H9 (cell line): ENCODE measurements around the gene PRR14. TPM values are rescaled to one million over a fixed set of nuclear protein-coding genes. Genes with fewer than 3 reads are reported as not detected.

Source experiments
- DNase-seq: peaks from one replicate; pipeline ENCODE4 v3.0.0-alpha.2; 2017
- H2AFZ ChIP-seq: one replicate; pipeline ENCODE4 v1.6.1; 2013; ENCODE audit warnings: mild to moderate bottlenecking, low read length, control low read depth, moderate library complexity
- H2AK5ac ChIP-seq: 2 replicates; pipeline ENCODE4 v1.6.1; 2013; ENCODE audit warnings: low read length, control low read depth, mixed read lengths; ENCODE audit not compliant: insufficient read length
- H2BK120ac ChIP-seq: one replicate; pipeline ENCODE4 v1.6.1; 2013; ENCODE audit warnings: low read depth, mild to moderate bottlenecking, low read length, control low read depth, inconsistent platforms; ENCODE audit not compliant: poor library complexity, severe bottlenecking
- H2BK12ac ChIP-seq: 2 replicates; pipeline ENCODE4 v1.6.1; 2013; ENCODE audit warnings: low read length, control low read depth, mixed read lengths, low read depth; ENCODE audit not compliant: insufficient read length
- H2BK15ac ChIP-seq: 2 replicates; pipeline ENCODE4 v1.6.1; 2013; ENCODE audit warnings: low read depth, low read length, control low read depth
- H2BK20ac ChIP-seq: one replicate; pipeline ENCODE4 v1.6.1; 2013; ENCODE audit warnings: low read depth, mild to moderate bottlenecking, low read length, control low read depth, inconsistent platforms; ENCODE audit not compliant: poor library complexity, severe bottlenecking
- H2BK5ac ChIP-seq: 2 replicates; pipeline ENCODE4 v1.6.1; 2013; ENCODE audit warnings: low read length, control low read depth, mixed read lengths; ENCODE audit not compliant: insufficient read length
- H3K14ac ChIP-seq: 2 replicates; pipeline ENCODE4 v1.6.1; 2013; ENCODE audit warnings: low read length, control low read depth; ENCODE audit not compliant: insufficient read depth
- H3K18ac ChIP-seq: 2 replicates; pipeline ENCODE4 v1.6.1; 2013; ENCODE audit warnings: low read depth, mild to moderate bottlenecking, mixed read lengths, low read length, control low read depth; ENCODE audit not compliant: insufficient read length
- H3K23ac ChIP-seq: 2 replicates; pipeline ENCODE4 v1.6.1; 2013; ENCODE audit warnings: low read length, control low read depth, mixed read lengths, low read depth; ENCODE audit not compliant: insufficient read length
- H3K23me2 ChIP-seq: 2 replicates; pipeline ENCODE4 v1.6.1; 2013; ENCODE audit warnings: low read depth, mild to moderate bottlenecking, mixed read lengths, low read length, control low read depth; ENCODE audit not compliant: insufficient read length, poor library complexity, severe bottlenecking
- H3K27ac ChIP-seq: 2 replicates; pipeline ENCODE4 v1.5.1; 2013; ENCODE audit warnings: low read length, control low read depth, mixed read lengths, low read depth; ENCODE audit not compliant: insufficient read length
- H3K27me3 ChIP-seq: 2 replicates; pipeline ENCODE4 v1.6.1; 2013; ENCODE audit warnings: low read length, control low read depth, inconsistent platforms; ENCODE audit not compliant: insufficient read depth
- H3K4ac ChIP-seq: 2 replicates; pipeline ENCODE4 v1.6.1; 2013; ENCODE audit warnings: low read depth, mild to moderate bottlenecking, control low read depth, inconsistent platforms, low read length, moderate library complexity
- H3K4me1 ChIP-seq: 2 replicates; pipeline ENCODE4 v1.6.1; 2013; ENCODE audit warnings: low read length, control low read depth, inconsistent platforms; ENCODE audit not compliant: insufficient read depth
- H3K4me2 ChIP-seq: 2 replicates; pipeline ENCODE4 v1.6.1; 2013; ENCODE audit warnings: low read length, control low read depth, mixed read lengths; ENCODE audit not compliant: insufficient read length, insufficient read depth
- H3K56ac ChIP-seq: 2 replicates; pipeline ENCODE4 v1.6.1; 2013; ENCODE audit warnings: low read depth, mild to moderate bottlenecking, mixed read lengths, low read length, control low read depth; ENCODE audit not compliant: insufficient read length
- H3K79me1 ChIP-seq: 2 replicates; pipeline ENCODE4 v1.6.1; 2013; ENCODE audit warnings: low read depth, mild to moderate bottlenecking, moderate library complexity, low read length, control low read depth, inconsistent platforms; ENCODE audit not compliant: insufficient read depth, poor library complexity, severe bottlenecking
- H3K79me2 ChIP-seq: 2 replicates; pipeline ENCODE4 v1.6.1; 2013; ENCODE audit warnings: low read length, control low read depth, inconsistent platforms; ENCODE audit not compliant: insufficient read depth
- H3K9ac ChIP-seq: 2 replicates; pipeline ENCODE4 v1.6.1; 2013; ENCODE audit warnings: low read length, control low read depth, mixed read lengths; ENCODE audit not compliant: insufficient read length; ENCODE audit errors: extremely low read depth
- H3K9me3 ChIP-seq: one replicate; pipeline ENCODE4 v1.6.1; 2013; ENCODE audit warnings: low read depth, low read length, inconsistent platforms; ENCODE audit not compliant: control insufficient read depth
- H3T11ph ChIP-seq: one replicate; pipeline ENCODE4 v1.6.1; 2013; ENCODE audit warnings: mild to moderate bottlenecking, low read length, control low read depth, inconsistent platforms
- H4K20me1 ChIP-seq: one replicate; pipeline ENCODE4 v1.6.1; 2013; ENCODE audit not compliant: control insufficient read depth, insufficient read length, insufficient read depth
- H4K5ac ChIP-seq: 2 replicates; pipeline ENCODE4 v1.6.1; 2013; ENCODE audit warnings: low read depth, mild to moderate bottlenecking, mixed read lengths, low read length, control low read depth; ENCODE audit not compliant: insufficient read length
- H4K8ac ChIP-seq: replicated peaks from 2 replicates; pipeline ENCODE4 v1.6.1; 2013; ENCODE audit warnings: low read length, control low read depth, mixed read lengths, low read depth; ENCODE audit not compliant: insufficient read length
- H4K91ac ChIP-seq: 2 replicates; pipeline ENCODE4 v1.6.1; 2013; ENCODE audit warnings: low read depth, mild to moderate bottlenecking, moderate library complexity, mixed read lengths, low read length, control low read depth; ENCODE audit not compliant: insufficient read length
- H3K27ac Mint-ChIP-seq, 3 experiments: 2 replicates in 2 of 3; 3 replicates in 1 of 3; pipeline ENCODE4 v1.8.0; 2020 to 2021; ENCODE audit warnings: mixed read lengths in 3 of 3, mild to moderate bottlenecking in 1 of 3, moderate library complexity in 1 of 3
- H3K27me3 Mint-ChIP-seq: 2 replicates; pipeline ENCODE4 v1.8.0; 2021; ENCODE audit warnings: low read depth, mild to moderate bottlenecking, moderate library complexity, mixed read lengths
- H3K36me3 Mint-ChIP-seq, 3 experiments: 2 replicates in 2 of 3; 3 replicates in 1 of 3; pipeline ENCODE4 v1.8.0; 2020 to 2021; ENCODE audit warnings: low read depth in 3 of 3, mixed read lengths in 3 of 3; ENCODE audit not compliant: insufficient read depth in 1 of 3
- H3K4me1 Mint-ChIP-seq, 2 experiments: 2 replicates each; pipeline ENCODE4 v1.8.0; 2020; ENCODE audit warnings: mixed read lengths in 2 of 2
- H3K4me3 Mint-ChIP-seq, 2 experiments: 2 replicates in 1 of 2; 3 replicates in 1 of 2; pipeline ENCODE4 v1.8.0; 2020 to 2021; ENCODE audit warnings: mild to moderate bottlenecking in 2 of 2, mixed read lengths in 2 of 2, moderate library complexity in 1 of 2
- H3K9me3 Mint-ChIP-seq, 2 experiments: 2 replicates in 1 of 2; 3 replicates in 1 of 2; pipeline ENCODE4 v1.8.0; 2020; ENCODE audit warnings: mild to moderate bottlenecking in 2 of 2, mixed read lengths in 2 of 2, moderate library complexity in 1 of 2
- WGBS: extraction: QIAGEN DNeasy Blood & Tissue Kit; methylation state at CpG from one replicate; pipeline ENCODE4 v1.1.7; 2013; ENCODE audit warnings: missing lambda C conversion rate, low lambda C conversion rate, mixed read lengths; ENCODE audit not compliant: insufficient read length; ENCODE audit errors: extremely low coverage; 5-methylcytosine and 5-hydroxymethylcytosine counted together
- total RNA-seq: library from RNA; stranded (reverse); gene quantifications from 2 replicates; pipeline ENCODE4 v1.2.1, GENCODE V29; 2021
- TF ChIP-seq, protein P1 (sequence below): fragments of 200-600 bp; sonication (generic); conservative IDR thresholded peaks from 3 replicates; pipeline ENCODE4 v1.8.0; 2021; ENCODE audit warnings: antibody characterized with exemption, mild to moderate bottlenecking

PRR14 gene
- total RNA-seq, 1 experiment from 2014 or later = 11.6 TPM

DNA sequence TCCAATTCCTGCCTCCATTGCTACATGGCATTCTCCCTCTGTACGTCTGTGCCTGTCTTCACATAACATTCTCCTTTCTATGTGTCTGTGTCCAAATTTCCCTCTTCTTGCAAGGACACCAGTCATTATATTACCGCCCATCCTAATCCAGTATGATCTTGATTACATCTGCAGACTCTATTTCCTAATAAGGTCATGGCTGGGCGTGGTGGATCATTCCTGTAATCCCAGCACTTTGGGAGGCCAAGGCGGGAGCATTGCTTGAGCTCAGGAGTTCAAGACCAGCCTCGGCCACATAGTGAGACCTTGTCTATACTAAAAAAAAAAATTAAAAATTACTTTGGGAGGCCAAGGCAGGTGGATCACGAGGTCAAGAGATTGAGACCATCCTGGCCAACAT lies 5.0 kb upstream of the PRR14 start:
- Histone ChIP-seq H3T11ph (no peak overlapping the region), H3K79me1 (no peaks in the 10 kb centered on the region), H3K9ac (no peak overlapping the region), H3K27ac (no peak overlapping the region), H2BK20ac (no peak overlapping the region), H2BK12ac (no peak overlapping the region), H4K5ac (no peak overlapping the region), H3K4me1 (no peaks in the 10 kb centered on the region), H3K79me2 (no peaks in the 10 kb centered on the region), H3K14ac (no peak overlapping the region; the same call in 1 of the 2 replicates), H3K9me3 (no peaks in the 10 kb centered on the region), H2AFZ (no peak overlapping the region), H3K23me2 (no peaks in the 10 kb centered on the region), H3K4ac (no peak overlapping the region), H2BK5ac (no peak overlapping the region), H2BK120ac (no peak overlapping the region), H2BK15ac (no peak overlapping the region), H3K4me2 (no peak overlapping the region), H3K23ac (no peak overlapping the region), H3K56ac (no peak overlapping the region), H3K27me3 (no peaks in the 10 kb centered on the region), H2AK5ac (no peak overlapping the region), H3K18ac (no peak overlapping the region), H4K91ac (no peak overlapping the region), H4K20me1 (no peaks in the 10 kb centered on the region), H4K8ac (no peak overlapping the region)
- Mint-ChIP-seq H3K27me3 (peaks cover 54% of the 10 kb centered on the region), H3K36me3 (no peaks in the 10 kb centered on the region), H3K4me3 (no peak overlapping the region), H3K27ac (peak overlapping the region in 1 of 3 experiments; percentile 21; a peak in 1 of 7 replicates), H3K9me3 (no peaks in the 10 kb centered on the region), H3K4me1 (peaks cover 0 to 4% of the 10 kb centered on the region in 2 experiments; a peak in 1 of 4 replicates)
- DNase-seq = no peak
- TF ChIP-seq, protein P1, sequence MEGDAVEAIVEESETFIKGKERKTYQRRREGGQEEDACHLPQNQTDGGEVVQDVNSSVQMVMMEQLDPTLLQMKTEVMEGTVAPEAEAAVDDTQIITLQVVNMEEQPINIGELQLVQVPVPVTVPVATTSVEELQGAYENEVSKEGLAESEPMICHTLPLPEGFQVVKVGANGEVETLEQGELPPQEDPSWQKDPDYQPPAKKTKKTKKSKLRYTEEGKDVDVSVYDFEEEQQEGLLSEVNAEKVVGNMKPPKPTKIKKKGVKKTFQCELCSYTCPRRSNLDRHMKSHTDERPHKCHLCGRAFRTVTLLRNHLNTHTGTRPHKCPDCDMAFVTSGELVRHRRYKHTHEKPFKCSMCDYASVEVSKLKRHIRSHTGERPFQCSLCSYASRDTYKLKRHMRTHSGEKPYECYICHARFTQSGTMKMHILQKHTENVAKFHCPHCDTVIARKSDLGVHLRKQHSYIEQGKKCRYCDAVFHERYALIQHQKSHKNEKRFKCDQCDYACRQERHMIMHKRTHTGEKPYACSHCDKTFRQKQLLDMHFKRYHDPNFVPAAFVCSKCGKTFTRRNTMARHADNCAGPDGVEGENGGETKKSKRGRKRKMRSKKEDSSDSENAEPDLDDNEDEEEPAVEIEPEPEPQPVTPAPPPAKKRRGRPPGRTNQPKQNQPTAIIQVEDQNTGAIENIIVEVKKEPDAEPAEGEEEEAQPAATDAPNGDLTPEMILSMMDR = no peak
- no CpG with 5 or more reads among the region's 6 CpGs for WGBS
